ENCODE measurements around the gene CEP104.

Gene CEP104

GRCh38 chr1:3863231-3863935 is 6.4 kb upstream of the CEP104 start:
- H3K4me3 Mint-ChIP-seq = no peak overlapping the region
- H3K27ac Mint-ChIP-seq = no peak overlapping the region
- H3K27me3 Mint-ChIP-seq (ENCODE audit: low read depth, poor library complexity) = peaks cover 15% of the 10 kb centered on the region
- TF ChIP-seq, protein P1, sequence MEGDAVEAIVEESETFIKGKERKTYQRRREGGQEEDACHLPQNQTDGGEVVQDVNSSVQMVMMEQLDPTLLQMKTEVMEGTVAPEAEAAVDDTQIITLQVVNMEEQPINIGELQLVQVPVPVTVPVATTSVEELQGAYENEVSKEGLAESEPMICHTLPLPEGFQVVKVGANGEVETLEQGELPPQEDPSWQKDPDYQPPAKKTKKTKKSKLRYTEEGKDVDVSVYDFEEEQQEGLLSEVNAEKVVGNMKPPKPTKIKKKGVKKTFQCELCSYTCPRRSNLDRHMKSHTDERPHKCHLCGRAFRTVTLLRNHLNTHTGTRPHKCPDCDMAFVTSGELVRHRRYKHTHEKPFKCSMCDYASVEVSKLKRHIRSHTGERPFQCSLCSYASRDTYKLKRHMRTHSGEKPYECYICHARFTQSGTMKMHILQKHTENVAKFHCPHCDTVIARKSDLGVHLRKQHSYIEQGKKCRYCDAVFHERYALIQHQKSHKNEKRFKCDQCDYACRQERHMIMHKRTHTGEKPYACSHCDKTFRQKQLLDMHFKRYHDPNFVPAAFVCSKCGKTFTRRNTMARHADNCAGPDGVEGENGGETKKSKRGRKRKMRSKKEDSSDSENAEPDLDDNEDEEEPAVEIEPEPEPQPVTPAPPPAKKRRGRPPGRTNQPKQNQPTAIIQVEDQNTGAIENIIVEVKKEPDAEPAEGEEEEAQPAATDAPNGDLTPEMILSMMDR (IDR thresholded peaks at IDR 0.05) = no peak
- H3K36me3 Mint-ChIP-seq (ENCODE audit: low read depth) = peaks cover 28% of the 10 kb centered on the region
- no peaks in the 10 kb centered on the region for H3K9me3 Mint-ChIP-seq
- peaks cover 16% of the 10 kb centered on the region for H3K4me1 Mint-ChIP-seq
- DNase-seq = no peak

- TF ChIP-seq, protein P1 (IDR thresholded peaks at IDR 0.05) = no peak
- peaks cover 14% of the 10 kb centered on the region for H3K36me3 Mint-ChIP-seq (ENCODE audit: low read depth)
- peaks cover 17% of the 10 kb centered on the region for H3K27me3 Mint-ChIP-seq (ENCODE audit: low read depth, poor library complexity)
- H3K4me1 Mint-ChIP-seq = peaks cover 27% of the 10 kb centered on the region
- no peak overlapping the region for H3K27ac Mint-ChIP-seq
- DNase-seq = peak; percentile 25
- no peaks in the 10 kb centered on the region for H3K9me3 Mint-ChIP-seq
- peak overlapping the region; percentile 95 for H3K4me3 Mint-ChIP-seq
These were observed 1.4 kb upstream of the CEP104 start for GRCh38 chr1:3858231-3858981.

DNA sequence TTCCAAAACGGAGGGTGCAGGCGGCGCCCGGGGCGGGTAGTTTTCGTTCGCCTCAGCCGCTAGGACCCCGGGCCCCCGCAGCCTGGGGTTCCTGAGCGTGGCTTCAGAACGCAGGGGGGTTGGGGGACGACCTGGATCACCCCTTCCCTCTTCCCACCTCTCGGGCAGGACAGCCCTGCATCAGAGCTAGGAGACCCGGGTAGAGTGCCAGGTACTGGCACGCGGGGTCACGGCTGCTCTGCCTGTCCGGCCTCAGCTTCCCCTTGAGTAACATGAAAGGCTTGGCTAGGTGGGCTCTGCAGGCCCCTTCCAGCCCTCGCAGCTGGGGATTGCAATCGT is 749 bp upstream of the CEP104 start:
- Mint-ChIP-seq H3K36me3 (ENCODE audit: low read depth) (peaks cover 14% of the 10 kb centered on the region), H3K4me3 (peak overlapping the region; percentile 95), H3K27me3 (ENCODE audit: low read depth, poor library complexity) (peaks cover 17% of the 10 kb centered on the region), H3K4me1 (peaks cover 27% of the 10 kb centered on the region), H3K9me3 (no peaks in the 10 kb centered on the region), H3K27ac (no peak overlapping the region)
- TF ChIP-seq, protein P1 (IDR thresholded peaks at IDR 0.05) = no peak
- no peak for DNase-seq

DNA sequence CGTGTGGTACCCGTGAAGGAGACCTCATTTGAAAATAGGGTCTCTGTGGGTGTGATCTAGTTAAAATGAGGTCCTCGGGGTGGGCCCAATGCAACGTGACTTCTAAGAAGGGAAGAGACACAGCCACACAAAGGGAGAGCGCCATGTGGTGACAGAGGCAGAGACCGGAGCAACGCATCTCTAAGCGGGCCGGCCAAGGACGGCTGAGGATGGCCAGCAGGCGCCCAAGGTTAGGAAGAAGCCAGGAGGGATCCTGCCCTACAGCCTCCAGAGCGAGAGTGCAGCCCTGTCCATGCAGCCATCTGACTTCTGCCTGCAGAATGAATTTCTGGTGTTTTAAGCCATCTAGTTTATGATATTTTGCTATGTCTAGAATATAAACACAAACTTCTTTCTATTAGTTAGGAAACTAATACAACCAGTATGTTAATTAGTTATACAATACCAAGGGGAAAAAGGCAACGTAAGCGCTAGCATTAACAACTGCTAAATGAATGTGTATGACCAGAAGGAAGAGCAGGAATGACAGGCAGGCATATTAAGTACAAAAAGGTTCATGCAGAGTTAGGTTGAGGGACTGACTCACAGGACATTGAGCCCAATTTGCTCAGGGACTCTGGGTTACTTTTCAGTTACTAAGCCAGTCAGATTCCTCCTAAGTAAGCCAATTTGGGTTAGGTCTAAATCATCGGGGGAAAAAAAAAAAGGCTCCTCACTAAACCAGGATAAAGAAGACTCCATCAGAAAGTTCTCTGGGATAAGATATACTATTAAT is 4.1 kb downstream of the CEP104 start:
- H3K27me3 Mint-ChIP-seq (ENCODE audit: low read depth, poor library complexity) = peaks cover 6% of the 10 kb centered on the region
- H3K4me1 Mint-ChIP-seq = peaks cover 14% of the 10 kb centered on the region
- peaks cover 7% of the 10 kb centered on the region for H3K36me3 Mint-ChIP-seq (ENCODE audit: low read depth)
- no peak overlapping the region for H3K4me3 Mint-ChIP-seq
- no peaks in the 10 kb centered on the region for H3K9me3 Mint-ChIP-seq
- DNase-seq = no peak
- TF ChIP-seq, protein P1 (IDR thresholded peaks at IDR 0.05) = no peak
- H3K27ac Mint-ChIP-seq = no peak overlapping the region

- Mint-ChIP-seq H3K4me3 (no peak overlapping the region), H3K36me3 (ENCODE audit: low read depth) (peaks cover 15% of the 10 kb centered on the region), H3K4me1 (peaks cover 10% of the 10 kb centered on the region), H3K9me3 (no peaks in the 10 kb centered on the region), H3K27ac (no peak overlapping the region), H3K27me3 (ENCODE audit: low read depth, poor library complexity) (peaks cover 6% of the 10 kb centered on the region)
- DNase-seq = no peak
- TF ChIP-seq, protein P1 (IDR thresholded peaks at IDR 0.05) = no peak
These were observed 4.9 kb downstream of the CEP104 start for GRCh38 chr1:3852091-3852490.
